GM19467 (cell line): ENCODE results near the gene OR2F1.

Experiments used
- ATAC-seq: cut with Tn5 transposase; IDR thresholded peaks from one replicate; pipeline ENCODE4 v1.9.1; 2021; ENCODE audit warnings: mild to moderate bottlenecking, moderate library complexity; ENCODE audit not compliant: unreplicated experiment

OR2F1 gene, protein sequence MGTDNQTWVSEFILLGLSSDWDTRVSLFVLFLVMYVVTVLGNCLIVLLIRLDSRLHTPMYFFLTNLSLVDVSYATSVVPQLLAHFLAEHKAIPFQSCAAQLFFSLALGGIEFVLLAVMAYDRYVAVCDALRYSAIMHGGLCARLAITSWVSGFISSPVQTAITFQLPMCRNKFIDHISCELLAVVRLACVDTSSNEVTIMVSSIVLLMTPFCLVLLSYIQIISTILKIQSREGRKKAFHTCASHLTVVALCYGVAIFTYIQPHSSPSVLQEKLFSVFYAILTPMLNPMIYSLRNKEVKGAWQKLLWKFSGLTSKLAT

DNA sequence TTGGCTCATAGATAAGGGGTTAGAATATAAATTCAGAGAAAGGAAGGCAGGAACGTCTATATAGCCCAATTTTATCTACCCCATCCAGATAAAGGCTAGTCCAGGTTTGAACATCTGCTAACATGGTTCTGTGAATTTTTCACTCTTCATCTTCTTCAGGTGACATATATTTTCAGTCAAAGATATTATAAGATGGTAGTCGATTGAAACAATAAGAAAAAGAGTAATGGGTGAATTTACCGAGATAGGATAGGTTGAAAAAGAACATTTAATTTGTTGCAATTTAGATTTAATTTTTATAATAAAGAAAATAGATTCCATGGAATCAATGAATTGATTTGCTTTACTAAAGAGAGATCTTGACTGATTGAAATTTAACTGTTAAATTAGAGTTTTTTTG is at the start of gene OR2F1:
TSS of gene OR2F1 (plus strand) at position 301 of the 400 bp plus-strand sequence. CDS start 5,127 bp downstream, outside the sequence.
- no peak for ATAC-seq

GRCh38 chr7:143905509-143905908 is 49.1 kb upstream of the OR2F1 start:
- no peak for ATAC-seq

- no peak for ATAC-seq
Observed at GRCh38 chr7:143906151-143906550, 48.5 kb upstream of the OR2F1 start.

- ATAC-seq = no peak
Observed at GRCh38 chr7:143906895-143907294, 47.7 kb upstream of the OR2F1 start.

- ATAC-seq = no peak
Observed at GRCh38 chr7:143908120-143908519, 46.5 kb upstream of the OR2F1 start.

- ATAC-seq = no peak
Observed at GRCh38 chr7:143909863-143910262, 44.8 kb upstream of the OR2F1 start.

DNA sequence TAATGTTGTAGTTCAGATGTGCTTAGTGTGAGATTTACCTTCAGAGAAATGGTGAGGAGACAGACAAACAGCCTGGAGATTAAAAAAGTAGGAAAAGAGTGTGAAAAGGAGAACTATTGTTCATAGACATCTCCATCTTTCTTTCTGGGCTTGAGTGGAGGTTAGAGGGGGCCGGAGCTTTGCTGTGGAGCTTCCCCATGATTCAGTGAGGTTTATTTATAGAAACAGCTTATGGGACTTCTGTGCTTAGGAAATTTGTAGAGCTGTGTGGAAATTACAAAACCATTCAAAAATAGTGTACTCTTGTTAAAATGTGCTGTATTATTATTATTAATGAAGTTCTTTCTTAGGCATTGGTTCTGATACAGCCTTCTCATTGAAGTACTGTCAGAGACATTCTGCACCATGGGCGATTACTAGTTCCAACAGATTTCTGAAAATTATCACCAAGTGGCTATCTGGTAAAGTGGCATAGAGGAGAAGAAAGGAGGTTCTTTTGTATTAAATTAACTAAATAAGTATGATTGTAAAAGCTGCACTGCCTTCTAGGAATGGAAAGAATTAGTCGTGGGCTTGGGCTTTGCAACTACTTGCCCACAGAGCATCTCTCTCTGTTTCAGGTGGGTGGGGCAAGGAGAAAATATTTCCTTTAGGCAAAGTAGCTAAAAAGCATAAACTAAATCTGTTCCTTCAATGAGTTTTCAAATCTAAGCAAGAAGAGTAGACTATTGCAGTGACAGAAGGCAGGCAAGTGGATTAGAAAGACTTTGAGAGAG is 44.0 kb upstream of the OR2F1 start:
- ATAC-seq = no peak

DNA sequence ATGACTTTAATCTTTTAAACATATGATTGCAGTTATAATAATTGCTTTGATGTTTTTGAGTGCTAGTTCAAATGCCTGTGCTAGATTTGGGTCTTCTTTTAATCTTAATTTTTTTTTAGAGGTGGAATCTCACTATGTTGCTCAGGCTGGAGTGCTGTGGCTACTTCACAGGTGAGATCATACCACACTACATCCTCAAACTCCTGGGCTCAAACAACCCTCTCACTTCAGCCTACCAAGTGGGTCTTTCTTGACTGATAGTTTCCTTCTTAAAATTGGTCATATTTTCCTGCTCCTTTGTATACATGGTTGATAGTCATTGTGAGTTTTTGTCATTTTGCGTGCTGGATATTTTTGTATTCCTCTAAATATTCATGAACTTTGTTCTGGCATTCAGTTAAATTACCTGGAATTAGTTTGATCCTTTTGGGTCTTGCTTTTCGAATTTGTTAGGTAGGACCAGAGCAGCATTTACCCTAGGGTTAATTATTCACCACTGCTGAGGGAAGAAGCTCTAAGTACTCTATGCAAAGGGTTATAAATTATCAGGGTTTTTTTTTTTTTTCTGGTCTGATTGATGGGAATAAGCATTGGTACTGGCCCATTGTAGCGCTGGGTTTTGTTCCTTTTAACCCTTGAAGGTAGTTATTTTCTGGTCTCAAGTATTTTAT is 40.6 kb upstream of the OR2F1 start:
- no peak for ATAC-seq

- ATAC-seq = no peak
Observed at GRCh38 chr7:143914938-143915652, 39.5 kb upstream of the OR2F1 start.

DNA sequence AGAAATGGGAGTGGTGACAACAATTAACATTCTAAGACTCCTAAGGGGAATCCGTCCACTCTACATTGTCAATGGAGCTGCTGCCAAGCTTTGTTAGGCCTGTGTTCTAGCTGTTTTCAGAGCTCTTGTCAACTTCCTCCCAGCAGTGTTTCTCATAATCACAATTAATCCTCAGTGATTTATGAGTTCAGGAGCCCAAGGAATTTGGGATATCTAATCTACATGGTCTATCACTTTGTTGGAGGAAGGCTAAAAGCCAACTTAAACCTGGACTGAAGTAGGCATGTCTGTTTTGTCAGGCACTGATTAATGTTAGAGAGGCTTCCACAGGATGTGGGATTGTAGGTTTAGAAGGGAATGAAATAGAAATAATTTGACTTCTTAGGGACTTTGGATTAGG is 29.8 kb upstream of the OR2F1 start:
- ATAC-seq = no peak

GRCh38 chr7:143929224-143929920 is 25.3 kb upstream of the OR2F1 start:
- ATAC-seq = no peak

- no peak for ATAC-seq
Observed at GRCh38 chr7:143931739-143932138, 22.9 kb upstream of the OR2F1 start.

DNA sequence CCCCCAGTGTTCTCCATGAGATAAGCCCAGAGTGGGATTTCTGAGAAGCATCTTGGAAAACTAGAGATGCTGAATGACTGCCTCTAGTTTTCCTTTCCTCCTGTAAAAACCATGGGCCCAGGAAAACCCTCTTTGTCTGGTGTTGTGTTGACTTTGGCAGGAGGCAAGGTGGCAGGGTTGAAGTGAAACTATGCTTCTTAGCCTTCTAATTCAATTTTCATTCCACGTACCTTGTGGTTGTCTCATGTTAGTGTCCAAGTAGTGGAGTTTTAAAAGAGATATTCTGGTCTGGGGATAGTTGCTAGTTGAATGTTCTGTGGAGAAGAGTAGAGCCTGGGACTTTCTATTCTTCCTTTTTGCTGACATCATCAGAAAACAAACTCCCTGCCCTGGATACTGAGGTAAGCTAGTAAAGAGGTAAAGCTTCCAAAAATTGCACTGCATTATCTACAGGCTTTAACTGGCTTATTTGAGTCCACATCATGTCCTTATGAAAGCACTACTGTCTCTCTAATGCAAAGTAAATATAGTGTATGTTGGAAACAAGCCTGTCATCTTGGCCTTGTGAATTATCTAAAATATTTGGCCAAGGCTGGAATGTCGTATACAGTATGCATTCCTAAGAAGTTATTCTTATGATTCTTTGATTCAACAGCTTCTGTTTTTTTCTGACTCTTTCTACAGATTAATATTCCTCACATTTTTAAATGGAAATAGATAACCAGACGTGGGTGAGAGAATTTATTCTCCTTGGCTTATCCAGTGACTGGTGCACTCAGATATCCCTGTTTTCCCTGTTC is 19.9 kb upstream of the OR2F1 start, which contains the start of gene OR2F2:
TSS of gene OR2F2 (plus strand) at position 708 of the 800 bp plus-strand sequence. CDS start at position 708, 0 bp downstream.
- ATAC-seq = no peak

DNA sequence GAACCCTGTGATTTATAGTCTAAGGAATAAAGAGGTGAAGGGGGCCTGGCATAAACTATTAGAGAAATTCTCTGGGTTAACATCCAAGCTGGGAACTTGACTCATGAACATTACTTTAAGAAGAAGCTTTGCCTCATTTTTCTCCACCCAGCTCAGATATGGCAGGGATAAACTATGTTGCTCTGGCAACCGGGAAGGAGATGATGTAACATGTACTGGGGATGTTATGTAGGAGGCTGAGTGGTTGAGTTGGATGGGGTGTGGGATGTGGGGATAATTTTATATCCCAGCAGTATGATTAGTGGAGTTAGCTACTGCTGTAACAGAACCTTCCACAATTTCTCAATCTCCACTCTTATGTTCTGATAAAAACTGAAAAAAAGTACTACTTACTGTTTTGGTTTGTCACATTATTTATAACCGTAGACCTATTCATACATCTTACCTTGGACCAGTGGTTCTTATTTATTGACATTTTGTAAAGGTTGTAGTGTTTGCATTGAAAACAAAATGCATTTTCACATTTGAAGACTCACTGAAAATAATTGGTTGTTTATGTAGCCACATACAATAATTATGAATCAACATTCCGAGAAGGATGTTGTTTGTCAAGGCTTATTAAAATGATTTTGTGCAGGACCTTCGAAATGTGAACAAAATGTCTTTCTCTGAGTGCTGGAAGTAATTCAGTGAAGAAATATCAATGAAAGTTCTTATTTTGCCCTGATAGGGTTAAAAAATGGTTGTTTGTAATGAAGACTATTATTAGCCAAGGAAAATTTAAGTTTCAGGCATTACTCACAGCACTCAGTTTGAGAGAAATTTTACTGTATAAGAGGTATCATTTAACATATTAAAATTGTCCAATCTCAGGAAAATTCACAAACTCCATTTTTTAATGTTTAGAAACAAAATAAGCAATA is 18.3 kb upstream of the OR2F1 start:
- no peak for ATAC-seq

DNA sequence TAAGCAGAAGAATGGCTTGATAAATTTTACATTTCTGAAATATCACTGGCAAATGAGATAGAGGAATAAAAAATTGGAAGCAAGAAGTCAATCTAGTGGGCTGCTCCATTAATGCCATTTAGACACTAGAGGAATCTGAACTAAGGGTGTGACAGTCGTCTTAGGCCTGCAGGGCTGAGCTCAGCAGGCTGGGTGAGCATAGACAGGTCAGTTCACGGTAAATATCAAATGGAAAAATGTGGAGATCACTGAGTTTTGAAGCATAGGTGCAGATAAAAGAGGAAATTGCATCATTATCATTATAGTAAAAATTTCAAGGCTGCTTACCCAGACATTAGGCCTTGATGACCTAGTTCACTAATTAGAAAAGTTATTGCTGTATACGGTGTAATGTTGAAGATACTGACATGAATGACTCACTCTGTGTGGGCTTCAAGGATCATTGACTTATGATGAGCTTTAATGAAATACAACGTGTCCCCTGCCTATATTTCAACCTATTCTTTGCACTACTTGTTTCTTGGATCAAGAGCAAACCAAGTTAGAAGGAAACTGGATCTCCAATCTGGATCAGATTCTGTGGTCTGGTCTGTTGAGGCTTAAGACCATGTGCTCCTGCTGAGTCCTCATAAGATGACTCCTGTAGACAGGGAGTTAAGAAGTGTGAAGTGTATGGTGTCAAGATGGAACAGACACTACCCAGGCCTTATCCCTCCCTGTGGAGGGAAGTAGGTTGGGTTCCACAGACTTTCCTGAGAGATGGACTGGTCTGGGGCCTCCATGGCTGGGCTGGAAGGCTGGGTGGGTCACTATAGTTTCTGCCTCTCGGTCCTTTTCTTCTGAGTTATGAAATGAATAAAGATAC is 16.0 kb upstream of the OR2F1 start:
- ATAC-seq = no peak

DNA sequence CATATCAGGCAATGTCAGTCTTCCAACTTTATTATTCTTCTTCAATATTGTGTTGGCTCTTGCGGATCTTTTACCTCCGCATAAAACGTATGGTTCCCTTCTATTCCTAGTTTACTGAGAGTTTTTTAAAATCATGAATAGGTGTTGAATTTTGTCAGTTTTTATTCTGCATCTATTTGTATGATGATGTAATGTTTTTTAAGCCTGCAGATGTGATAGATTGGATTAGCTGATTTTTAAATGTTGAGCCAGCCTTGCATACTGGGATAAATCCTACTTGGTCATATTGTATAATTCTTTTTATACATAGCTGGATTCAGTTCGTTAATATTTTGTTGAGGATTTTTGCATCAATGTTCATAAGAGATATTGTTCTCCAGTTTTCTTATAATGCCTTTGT is 9.2 kb upstream of the OR2F1 start:
- ATAC-seq = no peak

DNA sequence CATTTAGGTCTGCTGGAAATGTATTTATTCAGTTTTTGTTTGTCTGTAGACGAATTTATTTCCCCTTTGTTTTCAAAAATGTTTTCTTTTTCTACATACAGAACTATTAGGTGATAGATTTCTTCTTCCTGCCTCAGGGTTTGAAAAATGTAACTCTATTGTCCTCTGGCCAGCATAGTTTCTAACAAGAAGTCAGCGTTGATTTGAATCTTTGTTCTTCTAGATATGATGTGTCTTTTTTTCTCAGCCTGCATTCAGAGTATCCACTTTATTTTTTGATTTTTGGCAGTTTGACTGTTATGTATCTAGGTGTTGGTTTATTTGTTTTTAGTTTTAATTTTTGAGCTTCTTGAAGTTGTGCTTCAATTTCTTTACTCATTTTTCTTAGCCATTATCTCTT is 7.5 kb upstream of the OR2F1 start:
- no peak for ATAC-seq

DNA sequence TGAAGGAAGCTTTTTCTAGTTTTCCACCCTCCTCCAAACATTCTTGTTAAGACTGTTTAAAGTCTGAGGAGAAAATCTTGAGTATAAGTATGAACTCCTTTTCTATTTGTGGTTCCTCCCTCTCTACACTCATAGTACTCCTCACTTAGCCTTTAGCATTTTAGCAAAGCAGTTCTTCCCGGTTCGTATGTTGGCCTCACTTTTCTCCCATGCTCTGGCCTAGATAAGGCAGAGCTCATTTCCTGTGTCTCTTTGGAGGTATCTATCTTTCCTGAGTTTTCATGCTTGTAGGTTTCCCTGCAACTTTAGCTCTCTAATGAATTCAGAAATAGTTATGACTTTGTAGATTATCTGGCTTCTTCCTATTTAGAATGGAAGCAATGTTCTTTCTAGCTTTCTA is 5.9 kb upstream of the OR2F1 start:
- no peak for ATAC-seq
